ENCODE measurements around the gene CRACR2A.

CRACR2A gene

DNA sequence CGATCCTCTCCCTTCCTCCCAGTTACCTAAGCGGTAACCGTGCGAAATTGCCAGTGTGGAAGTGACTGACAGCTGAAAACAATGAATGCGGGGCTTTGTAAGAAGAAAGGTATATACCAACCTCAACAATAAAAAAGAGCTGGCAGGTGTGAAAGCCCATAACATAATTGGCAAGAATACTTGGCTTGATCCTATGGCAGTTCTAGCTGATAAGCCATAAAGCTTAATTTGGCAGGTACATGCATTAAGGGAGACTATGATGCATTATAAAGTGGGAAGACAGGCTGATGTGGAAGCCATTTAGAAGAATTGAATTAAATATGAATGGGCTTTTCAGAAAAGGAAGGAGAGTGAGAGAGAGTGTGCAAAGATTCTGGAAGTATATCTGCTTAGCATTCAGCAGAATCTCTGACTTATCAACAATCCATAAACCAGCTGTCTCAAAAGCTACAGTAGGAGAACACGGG, 71.3 kb downstream of the CRACR2A start:
- ATAC-seq, result no peak

DNA sequence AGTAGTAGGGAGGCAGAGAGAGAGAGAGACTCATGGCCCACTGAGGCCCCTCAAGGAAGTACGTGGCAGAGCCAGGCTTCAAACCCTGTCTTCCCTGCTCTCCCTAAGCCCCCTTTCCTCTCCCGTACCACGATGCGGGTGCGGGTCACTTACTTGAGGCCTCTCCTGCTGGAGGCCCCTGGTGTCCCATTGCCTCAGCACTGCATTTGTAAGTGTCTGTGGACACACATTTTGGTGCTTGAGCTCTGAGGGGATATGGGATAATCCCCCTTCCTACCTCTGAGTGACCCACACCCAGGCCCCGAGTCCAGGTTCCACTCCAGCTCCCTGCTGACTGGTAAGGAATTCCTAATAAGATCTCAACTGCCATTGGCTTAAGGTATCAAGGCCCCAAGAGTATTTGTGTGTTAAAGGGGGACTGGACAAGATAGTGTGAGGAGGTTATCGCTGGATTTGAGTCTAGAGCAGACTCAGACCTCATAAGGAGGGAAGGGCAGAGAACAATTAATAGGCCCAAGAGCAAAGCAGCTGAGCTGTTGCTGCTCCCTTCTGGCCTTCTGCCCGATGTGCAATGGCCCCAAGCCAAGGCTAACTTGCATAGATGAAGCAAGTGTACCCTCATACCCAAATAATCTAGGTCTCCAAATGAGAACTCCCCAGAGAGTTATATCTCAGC, 71.9 kb downstream of the CRACR2A start:
- ATAC-seq, result no peak

DNA sequence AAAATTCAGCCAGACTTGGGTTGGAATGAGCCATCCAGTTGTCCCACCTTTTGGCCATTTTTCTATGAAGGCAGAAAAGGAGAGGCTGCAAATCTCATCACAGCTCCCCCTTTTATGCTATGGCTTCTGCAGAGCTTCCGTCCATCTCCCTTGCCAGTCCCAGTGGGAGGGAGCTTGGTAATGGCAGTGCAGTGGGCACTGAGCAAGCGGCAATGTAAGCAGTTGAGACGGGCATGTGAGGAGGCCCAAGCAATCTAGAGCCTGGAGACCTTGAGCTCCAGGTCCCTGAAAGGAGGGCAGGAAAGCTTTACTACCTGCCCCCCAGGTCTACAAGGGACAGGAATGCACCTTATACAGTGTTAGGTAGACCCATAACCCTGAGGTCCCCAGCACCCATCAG, 73.1 kb downstream of the CRACR2A start:
- ATAC-seq, result no peak

DNA sequence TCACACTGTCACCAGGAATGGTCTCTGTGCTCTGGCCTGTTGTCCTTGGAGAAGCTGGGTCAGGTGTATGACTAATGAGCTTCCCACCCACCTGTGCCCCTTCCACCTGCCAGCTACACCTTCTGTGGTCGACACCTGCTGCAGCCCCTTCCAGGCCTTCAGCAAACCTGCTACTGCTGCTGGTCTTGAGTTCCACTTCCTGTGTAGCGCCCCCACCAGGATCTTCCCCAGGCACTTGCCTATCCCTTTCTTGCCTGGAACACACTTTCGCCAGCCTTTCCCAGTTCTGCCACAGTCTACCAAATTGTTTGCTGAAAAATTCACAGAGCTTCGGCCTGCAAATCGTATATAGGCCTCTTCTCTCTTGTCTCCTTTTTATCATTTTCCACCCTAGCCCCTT, 75.3 kb downstream of the CRACR2A start:
- ATAC-seq, result no peak

DNA sequence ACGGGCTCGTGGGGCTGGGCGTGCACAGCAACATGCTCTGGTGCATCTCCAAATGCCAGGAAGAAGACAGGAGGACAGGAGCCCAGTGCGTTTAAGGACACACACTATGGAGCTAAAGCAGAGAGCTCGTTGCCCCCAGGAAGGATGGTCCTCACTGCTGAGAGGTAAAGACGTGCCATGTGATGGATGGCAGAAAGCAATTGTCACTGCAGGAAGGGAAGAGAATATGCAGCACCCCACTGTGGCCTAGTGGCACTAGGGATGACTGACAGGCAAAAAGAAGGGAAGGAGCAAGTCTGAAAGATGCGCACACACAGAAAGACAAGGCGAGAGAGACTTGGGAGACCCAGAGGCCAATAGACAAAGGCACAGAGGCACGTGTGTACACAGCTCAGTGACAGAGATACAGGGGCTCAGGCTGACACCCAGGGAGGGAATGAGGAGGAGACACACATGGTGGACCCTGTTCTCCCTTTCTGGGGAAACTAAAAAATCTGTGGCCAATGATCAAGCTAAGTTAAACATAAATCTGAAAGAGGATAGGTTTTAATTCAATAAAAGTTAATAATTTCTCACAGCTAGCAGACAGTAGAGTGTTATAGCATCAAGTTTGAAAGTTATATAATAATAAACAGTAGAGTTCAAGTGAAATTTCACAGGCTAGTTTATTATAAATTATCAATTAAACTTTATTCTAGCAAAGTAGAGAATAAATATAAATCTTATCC, 78.8 kb downstream of the CRACR2A start:
- no peak for ATAC-seq

DNA sequence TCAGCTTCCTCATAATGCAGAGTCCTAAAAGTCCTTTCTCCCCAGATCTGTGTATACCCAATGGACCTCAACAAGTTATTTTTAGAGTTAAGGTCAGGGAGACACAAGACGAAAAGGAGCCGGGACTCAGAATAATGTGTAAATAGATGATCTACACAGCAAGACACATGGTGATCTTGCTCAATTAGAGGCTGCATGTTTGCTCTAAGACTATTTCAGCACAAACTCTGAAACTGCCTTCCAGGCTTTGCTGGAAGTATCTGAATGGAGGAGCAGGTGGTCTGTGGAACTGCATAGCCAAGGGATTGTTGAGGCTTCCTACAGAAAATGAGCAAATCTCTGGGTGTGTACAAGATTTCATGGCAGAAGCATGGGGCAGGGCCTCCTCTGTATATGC, 80.8 kb downstream of the CRACR2A start:
- ATAC-seq, result no peak

DNA sequence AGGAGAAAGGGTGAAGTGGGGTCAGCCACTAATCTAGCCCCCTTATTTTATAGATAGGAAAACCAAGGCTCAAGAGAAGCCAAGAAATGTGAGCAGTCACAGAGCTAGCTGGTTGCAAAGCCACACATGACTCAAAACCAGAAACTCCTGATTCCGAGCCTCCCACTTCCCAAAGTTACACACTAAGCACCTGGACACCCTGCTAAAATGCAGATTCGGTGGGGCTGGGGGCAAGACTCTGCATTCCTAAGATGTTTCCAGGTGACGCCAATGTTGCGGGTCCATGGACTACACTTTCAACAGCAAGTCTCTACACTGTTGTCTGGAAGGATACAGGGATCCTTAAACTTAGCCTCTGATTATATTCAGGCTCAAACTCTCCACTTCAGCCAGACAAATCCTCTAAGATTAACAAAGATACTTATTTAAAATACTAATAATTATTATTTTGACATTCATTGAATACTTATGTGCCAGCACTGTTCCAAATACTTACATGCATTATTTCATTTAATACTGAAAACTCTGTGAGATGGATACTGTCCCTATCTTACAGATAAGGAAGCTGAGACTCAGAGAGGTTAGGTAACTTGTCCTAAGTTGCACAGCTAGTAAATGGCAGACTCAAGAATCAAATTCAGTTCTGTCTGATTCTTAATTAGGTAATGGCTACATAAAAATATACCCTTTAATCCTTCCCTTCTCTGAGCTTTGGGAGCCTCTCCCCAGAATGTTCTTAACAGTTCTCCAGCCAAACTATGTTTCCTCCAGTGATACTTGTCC, 81.4 kb downstream of the CRACR2A start:
- no peak for ATAC-seq

DNA sequence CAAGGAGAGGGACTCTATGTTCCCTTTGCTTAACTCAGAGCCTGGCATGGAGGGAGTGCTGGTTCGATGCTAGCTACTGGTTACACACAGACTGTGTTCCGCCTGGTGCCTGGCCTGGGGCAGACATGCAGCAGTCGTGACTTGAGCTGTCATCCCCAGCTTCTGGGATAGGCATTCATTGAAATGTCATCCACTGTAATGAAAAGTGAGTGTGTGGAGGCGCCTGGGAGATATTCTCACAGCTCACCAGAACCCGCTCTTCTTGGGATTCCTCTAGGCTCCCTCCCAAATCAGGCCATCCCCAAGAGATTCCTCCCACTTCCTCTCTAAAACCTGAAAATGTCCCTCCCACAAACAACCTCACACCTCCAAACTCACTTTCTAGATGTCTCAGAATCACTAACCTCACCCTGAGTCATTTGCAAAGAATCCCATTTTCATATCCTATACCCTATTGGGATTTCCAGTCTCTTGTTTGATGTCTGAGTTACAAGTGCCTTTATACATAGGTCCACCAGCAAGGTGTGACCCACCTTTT, 82.8 kb downstream of the CRACR2A start:
- ATAC-seq, result no peak

DNA sequence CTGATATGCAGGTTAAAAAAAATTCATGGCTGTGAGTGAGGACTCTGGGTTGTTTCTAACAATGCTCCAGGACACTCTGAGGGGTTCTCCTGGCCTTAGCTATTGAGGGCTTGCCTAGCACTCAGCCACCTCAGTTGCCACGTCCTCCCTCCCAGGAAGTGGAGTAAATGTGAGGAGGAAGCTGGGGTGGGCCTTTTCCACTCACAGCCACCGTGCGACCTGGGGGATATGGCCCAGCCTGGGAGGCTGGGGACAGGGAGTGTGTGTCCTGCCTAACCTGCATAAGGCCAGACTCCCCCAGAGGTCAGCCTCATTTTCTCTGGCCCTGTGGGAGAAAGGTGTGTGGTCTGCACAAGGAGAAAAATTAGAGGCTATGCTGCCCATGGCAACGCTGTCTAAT, 83.3 kb downstream of the CRACR2A start:
- no peak for ATAC-seq

DNA sequence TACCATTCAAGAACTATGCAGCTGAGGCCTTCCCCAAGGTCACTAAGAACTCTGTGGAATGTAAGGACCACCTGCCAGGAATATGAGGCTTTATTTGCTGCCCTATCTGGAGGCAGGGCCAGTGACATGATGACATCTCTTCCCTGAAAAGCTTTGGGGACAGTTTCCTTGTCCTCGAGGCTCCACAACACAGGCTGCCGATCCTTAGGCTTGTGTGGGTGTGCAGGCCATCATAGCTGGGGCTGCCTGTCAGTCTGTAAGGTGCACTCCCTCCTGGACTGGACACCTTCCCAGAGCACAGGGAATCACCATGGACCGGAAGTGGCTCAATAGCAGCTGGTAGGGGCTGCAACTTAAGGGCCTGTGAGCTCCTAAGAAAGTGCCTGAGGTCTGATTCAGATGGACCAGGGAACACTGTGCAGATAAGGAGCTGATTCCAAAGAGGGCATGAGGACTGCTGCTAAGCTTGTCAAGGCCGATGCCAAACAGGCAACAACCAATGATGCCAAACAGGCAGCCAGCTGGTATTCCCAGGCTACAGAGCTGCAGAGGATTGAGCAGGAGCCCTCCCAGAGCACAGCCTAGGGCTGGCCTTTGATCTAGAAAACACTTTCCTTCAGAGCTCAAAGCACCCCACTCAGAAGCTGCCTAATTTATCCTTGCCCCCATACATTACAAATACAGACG, 84.3 kb downstream of the CRACR2A start:
- no peak for ATAC-seq

DNA sequence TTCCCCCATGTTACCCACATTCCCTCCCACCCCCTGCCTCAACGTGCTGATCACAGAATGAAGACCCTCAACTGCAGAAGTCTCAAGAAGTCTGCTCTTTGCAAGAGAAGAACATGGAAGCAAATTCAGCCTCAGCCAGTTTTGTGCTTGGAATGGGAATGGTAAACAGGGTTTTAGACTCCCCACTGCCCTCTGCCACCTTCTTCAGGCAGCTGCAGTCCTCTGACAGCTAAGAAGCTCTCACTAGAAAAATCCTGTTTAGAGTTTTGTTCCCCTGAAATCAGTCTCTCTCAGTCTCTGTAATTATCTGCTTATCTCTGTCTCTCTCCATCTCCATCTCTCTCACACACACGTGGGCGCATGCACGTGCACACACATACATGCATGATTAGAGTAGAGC, 85.4 kb downstream of the CRACR2A start:
- no peak for ATAC-seq

DNA sequence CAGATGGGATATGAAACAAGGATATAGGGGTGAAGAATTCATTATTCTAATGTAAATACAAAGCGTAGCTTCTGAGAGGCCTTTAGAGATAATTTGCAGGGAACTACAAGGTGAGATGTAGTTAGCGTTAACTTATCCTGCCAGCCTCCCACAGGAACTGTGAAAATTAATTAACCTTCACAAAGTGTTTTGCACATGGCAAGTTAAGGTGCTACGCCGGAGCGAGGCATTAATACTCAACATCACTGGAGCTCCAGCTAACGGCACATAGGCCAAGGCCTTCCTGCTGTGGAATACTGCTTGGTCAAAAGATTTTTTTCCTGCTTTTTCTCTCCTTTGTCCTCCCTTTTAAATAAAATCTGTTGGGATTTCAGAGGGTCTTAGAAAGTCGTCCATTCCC, 86.5 kb downstream of the CRACR2A start:
- ATAC-seq, result no peak

DNA sequence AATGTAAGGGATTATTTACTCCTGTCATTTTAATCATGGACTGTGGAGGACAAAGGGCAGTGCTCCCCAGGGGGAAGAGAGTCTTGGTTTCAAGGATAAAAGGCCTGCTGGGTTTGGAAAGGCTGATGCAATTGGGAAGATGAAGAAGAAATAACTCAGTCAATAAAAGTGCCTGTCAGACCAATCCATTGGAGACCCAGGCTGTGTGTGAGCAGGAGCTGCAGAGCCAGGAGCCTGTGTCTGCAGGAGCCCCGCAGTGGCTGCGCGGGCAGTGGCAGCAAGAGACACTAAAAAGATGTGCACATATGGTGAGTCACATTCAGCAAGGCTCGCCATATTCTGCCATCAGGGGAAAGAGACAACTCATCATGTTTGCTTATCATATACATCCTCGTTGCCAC, 90.4 kb downstream of the CRACR2A start:
- no peak for ATAC-seq

DNA sequence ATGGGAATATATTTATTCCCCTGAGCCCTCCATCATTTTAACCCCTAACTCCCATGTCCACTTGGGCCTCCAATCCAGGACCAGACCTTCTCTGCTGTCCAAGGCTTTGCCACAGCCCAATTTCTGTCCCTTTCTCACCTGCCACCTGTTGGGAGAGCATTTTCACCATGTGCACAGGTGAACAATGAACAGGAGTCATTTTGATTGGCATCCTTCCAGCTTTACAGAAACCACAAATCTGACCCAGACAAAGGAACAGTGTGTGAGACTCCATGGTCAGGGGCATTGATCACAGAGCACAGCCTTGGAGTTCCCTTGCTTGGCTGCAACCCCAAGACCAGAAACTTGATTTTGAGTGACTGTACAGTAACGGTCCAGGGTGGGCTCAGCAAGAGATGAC, 91.9 kb downstream of the CRACR2A start:
- ATAC-seq, result no peak

DNA sequence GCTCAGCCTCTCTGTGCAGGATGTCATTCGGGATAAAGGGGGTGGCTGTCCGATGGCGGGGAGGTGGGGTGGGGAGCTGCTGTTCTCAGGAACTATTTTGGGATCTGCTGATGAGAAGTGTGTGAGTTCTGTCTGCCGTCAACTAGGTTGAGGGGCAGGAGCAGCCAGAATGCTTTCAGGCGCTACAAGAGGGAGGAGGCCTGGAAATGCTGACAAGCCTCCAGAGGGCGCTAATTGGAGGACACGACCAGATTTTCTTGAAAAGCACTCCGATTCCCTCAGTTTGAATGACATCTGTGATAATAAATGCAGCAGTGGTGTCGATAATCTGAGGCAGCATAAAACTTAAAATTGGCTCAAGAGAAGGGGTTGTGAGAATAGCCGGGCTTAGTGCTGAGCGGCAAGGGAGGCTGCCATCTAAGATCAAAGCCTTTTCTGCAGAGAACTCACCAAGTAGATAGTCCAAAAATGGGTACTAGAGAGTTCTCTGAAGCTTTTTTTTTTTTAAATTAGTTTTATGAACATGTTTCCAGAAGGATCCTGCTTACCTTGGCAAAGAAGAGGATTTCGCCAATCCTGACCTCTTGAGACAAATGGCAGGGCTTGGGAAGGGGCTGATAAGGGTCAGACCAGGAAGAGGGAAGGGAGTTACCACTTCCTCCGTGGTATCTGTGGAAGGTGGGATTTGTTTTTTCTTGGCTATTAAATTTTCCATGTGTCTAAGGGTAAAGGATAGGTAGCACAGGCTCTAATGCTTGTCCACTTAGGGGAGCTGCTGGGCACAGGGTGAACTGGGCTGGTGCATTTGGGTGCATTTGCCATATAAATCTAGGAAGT, 94.4 kb downstream of the CRACR2A start:
- ATAC-seq, result no peak

DNA sequence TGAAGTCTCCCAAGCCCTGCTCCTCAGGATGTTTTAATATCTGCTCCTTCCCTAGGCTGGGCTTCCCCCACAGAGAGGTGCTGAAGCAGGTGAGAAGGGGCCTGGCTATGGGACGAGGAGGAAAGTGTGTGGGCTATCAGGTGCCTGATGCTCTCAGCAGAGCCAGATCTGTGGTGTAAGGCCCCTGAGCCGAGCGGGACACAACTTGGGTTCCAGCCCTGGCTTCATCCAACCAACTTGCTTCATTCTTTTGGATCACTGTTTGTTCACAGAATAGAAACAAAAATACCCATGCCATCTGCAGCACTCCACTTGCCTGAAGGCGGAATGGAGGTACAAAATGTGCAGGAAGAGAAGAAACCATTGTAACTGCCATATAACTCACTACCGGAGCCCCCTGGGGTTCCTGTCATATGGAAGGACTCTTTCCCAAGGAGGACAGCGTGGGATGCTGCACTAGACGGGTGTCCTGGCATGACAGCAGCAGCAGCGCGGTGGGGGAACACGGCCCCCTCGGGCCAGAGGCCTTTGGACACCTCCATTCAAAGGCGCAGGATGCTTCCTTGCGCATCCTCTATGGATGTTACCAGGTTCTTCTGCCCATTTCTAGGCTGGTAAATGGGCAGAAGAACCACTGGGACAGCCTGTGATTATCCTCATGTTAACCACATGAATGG, 95.8 kb downstream of the CRACR2A start:
- ATAC-seq, result no peak

DNA sequence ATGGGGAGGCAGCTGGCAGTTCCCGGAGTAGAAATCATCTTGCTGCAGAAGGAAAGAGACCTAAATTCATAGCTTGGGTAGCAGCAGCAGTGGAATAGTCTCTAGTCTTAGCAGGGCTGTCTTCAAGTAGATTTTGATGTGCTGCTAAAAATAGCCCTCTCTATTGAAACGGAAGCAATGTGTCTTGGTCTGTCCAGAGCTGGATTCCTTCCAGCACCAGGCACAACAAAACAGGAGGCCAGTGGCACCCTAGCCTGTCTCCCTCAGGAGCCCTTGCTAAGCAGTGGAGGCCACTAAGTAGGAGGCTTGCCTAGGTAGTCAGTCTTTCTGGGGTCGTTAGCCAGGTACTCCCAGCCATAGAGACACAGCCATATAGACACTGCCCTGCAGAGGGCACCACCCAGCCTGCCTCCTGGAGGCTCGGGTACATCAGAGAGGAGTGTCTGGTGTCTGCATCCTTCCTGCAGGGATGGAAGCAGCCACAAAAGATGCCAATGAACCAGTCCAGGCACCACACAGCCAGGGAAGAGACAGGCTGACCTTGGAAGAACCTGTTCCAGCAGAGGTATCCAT, 97.5 kb downstream of the CRACR2A start:
- ATAC-seq, result no peak

DNA sequence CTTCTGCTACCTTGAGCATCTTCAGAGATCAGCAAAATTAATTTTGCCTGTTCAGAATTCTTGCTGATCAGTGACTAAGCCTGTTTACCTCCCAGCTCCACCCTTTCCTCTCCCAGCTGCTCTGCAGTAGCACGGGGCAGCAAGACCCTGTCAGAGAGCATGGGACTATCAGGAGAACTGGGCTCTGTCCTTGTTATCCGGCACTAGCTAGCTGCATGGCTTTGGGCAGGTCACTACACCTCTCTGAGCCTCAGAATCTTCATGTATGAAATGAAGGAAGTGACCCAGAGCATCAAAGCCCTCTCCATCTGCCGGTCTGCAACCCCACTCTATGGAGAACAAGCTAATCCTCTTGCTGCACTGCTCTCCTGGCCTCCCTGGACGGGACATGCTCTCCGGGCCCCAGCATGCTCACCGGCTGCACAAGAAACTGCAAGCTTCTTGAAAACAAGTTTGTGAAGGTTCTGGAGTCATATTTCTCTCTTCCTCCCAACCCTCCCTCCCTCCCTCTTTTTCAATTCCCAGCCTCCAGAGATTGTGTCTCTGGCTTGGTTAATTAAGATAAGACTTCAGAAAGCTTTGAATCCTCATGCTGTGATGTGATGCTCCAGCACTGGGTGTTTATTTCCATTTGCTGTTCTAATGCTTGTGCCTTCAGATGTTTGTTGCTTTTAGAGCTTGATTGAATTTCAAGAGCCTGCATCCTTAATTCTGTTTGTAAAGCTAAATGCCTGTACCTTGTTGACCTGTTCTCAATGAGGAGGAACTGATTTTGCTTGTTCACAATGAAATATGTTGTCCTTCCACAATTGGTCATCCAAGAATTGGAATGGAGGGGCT, 101.1 kb downstream of the CRACR2A start:
- no peak for ATAC-seq

DNA sequence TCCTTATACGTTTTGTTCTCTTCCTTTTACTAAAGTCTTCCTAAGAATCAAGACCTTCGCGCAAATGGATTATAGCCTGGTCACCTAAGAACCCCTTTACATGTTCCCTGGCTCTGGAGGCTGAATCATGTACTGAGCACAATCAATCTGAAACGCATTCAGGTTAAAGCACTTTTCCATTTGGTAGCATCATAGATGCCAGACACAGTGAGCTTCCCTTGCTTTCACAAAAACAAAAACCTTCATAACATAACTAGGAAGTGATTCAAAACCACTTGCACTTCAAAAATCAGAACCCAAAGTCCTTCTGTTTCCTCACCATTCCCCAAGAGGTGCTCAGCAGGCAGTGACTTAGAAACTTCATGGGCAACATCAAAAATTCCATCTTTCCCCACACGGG, 105.4 kb downstream of the CRACR2A start:
- ATAC-seq, result no peak

Measured in activated CD4-positive, CD25-positive, alpha-beta regulatory T cell treated with anti-CD3 and anti-CD28 coated beads, Interleukin-2, amount 50 U/mL, for 24 hours (primary cell).